OCI-LY3 (cell line): ENCODE data around the gene NUP42.

Source experiments
- CTCF ChIP-seq: fragments of 200-600, 300-600 bp; sonication (generic); IDR thresholded peaks from 2 replicates; pipeline ENCODE4 v1.5.1; 2014; ENCODE audit warnings: antibody characterized with exemption, low read length, low read depth
- EZH2phosphoT487 ChIP-seq: fragments of 200-600 bp; shearing (Covaris generic); IDR thresholded peaks from 2 replicates; pipeline ENCODE4 v1.6.1; 2018; ENCODE audit warnings: antibody characterized with exemption, mixed run types, low read depth

DNA sequence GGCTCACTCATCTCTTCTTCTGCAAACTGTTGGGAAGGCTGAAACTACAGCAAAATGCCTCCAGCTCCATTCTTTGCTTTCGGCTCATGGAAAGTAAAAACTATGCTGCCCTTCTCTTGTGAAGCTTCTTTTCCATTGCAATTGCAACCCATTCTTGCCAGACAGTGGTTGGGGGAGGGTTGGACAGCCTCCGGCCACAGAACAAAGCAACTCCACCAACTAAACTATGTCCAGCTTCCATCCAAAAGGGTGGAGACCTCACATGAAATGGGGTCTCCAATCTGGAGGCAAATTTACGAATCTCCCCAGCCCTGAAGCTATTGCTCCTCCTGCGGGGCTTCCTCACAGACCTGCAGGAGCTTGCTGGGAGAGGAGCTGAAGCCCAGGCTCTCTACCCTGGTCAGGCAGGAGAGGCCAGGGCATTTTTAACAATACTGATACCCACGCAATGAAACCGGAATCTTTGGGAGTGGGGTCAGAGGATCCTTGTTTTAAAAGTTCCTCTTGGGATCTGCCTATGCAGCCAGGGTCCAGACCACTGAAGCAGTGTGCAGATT lies 65.3 kb downstream of the NUP42 start:
- no peak for TF ChIP-seq CTCF
- TF ChIP-seq EZH2phosphoT487: no peak
